Measurements from ENCODE around the gene VAV3.

Gene VAV3

DNA sequence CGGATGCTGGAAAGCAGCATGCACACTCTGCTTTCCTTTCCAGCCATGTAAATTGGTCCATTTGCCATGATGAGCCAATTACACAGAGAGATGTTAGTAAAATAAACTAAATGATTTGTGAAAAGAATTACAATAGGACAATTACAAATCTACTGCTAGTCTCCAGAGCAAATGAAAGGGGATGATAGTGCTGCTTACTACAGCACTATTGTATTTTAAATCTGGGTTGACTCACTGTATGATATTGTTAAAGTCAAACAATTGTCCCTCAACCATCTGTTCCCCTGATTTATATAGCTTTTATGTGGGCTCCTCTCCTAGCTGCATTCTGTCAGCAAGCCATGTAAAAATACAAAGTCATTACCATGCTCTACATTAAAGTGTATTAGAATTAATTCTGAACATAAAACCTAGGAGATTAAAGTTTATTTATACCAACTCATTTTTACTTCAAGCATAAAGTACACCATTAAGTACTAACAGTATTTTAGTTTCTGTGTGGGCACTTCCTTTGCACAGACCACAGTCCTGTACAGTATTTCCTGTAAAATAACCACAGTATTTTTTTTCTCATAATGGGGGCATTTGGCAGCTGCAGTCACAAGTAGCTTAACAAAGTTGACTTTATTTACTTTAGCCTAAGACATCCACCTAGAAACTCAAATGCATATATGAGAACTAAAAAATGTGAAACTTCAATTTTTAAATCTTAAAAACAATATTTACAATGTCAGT, 135.8 kb downstream of the VAV3 start:
- DNase-seq = peak; percentile 87 to 91

DNA sequence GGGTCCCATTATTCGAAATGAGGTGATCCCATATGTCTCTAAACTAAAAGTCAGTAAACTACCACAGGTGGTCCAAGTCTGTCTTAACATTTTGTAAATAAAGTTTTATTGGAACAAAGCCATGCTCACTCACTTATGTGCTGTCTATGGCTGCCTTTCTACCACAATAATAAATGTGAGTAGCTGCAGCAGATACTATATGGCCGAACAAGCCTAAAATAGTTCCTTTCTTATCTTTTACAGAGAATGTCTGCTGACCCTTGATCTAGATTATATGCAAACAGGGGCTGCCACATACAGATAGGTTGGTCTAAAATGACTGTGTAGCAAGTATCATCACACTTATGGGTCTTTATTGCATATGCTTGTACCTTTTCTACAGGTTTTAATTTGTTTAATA, 140.0 kb downstream of the VAV3 start:
- DNase-seq = no peak

DNA sequence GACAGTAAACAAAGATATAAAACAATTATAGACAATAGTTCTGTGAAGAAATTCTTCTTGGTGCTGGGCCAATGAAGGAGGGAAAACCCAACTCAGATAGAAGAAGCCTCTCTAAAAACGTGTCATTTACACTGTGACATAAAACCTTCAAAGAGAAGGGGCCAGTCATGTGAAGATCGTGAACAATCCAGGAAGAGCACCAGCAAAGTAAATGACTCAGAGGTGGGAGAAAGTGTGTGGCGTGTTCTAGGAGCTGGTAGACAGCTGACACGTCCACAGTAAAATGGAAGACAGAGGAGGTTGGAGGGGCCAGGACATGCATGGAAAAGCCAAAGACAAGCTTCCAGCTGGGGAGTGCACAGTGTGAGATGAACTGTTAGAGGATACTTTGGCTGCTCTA, 143.6 kb downstream of the VAV3 start:
- no peak for DNase-seq

DNA sequence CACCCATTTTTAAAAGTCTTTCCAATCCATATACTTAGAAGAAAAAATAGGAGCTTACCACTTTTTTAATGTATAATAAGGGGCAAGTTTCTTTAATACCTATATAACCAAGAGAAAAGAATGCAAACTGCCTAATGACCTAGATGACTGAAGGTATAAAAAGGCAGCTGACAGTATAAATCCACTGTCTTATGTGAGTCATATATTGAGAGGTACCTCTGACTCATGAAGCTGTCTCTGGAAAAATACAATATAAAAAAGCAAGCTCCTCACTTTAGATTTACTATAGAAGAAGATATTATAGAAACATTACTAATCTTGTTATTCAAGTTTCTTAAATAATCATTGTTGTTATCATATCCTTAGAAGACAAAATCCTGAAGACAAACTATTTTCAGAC, 144.2 kb downstream of the VAV3 start:
- no peak for DNase-seq

DNA sequence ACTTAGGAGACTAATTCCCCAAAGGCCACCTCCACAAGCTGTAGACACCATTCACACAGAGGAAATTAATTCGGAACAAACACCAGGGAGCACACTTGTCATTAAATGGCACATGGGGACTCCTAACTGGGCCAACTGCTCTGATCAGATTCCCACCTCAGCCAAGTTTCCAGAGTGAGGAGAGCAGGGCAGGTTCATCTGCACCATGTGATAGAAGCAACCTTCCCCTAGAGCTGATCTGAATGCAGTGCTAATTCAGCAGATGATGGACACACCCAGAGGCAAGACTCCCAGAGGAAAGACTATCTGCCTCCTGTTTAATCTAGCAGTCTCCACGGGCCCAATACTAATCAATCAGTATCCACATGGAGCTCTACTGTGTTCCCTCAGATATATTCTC, 147.0 kb downstream of the VAV3 start:
- no peak for DNase-seq

DNA sequence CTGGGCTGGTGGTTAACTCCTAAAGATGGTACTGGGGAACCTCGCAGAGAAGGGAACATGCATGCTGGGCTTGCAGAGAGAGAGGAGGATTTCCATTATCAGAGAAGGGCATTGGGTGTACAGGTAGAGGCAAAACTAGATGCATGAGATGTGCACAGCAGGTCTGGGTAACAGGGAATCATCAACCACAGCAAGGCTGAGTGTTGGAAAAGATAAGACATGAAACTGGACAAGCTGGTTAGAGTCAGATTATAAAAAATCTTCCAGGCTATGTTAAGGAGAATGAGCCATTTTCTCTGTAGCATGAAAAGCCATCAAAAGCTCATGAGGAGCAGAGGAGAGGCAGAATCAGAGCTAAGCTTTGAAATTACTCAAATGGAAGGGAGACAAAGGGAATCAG, 147.8 kb downstream of the VAV3 start:
- no peak for DNase-seq

DNA sequence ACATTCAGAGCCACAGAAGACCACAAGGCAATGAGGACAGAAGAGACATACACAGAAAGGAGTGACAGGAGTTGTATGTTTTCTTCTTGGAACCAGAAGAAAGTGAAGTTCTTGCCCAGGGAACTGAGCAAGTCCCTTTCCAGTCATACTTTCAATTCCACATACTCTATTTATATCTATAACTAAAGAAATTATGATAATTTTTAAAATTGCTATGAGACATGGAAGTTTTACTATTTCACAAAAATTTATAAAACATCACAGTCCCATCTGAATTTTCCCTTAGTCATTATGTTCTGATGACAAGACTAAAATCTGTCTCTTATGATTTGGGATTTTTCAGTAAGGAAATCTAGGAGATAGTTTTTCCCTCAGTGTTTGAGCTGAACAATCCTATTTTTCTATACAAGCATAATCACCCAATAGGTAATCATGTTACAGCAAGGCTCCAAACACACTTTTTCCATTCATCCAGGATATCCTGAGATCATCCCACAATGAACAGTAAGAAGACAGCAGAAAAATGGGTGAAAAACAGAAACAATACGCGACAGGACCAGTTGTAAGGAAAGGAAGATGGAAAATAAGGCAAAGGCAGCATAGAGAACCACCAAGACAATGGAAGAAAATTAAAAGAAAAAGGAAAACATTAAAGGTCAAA, 154.6 kb downstream of the VAV3 start:
- no peak for DNase-seq

DNA sequence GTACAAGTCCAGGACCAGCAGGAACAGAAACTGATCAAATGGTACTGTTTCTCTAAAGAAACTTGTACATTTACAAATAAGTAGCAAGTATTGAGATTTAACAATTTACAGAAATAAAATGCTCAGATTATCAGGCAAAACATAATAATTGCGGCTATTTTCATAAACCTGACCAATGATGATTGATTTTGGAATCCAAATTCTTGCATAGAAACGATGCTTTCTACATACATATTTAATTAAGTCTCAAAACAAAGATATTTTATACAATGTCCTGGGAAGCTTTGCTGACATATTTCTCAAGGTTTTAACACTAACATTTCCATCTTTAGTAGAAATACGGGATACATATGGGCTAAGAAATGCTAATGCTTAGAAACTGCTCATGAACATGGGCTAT, 157.1 kb downstream of the VAV3 start:
- no peak for DNase-seq

DNA sequence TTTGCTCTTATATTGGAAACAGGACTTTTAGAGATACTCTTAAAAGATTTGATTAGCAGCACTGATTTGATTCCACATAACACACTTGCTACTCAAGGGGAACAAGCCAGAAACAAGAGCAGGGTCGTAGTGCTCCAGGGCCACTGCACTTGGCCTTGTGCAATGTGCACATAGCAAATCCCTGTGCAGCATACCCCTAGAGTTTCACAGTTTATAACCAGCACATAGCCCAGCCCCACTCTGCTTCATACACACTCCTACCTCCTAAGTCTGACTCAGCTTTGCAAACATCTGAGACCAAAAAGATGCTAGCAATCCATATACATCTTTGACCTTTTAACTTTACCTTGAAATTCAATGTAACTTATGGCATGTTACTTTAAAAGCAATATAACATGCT, 157.6 kb downstream of the VAV3 start:
- DNase-seq = no peak

DNA sequence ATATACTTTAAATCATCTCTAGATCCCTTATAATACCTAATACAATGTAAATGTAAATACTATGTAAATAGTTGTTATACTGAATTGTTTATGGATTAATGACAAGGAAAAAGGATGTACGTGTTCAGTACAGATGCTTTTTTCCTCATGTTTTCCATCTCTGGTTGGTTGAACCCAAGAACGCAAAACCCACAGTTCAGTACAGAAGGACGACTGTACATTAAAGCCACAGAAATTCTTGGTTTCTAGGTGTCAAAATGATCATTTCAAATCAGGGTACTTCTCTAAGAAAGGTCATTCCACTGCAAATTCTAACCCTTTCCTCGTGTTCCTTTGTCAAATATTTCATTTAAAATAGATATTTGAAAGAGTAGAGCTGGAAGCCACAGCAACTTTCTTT, 158.1 kb downstream of the VAV3 start:
- no peak for DNase-seq

DNA sequence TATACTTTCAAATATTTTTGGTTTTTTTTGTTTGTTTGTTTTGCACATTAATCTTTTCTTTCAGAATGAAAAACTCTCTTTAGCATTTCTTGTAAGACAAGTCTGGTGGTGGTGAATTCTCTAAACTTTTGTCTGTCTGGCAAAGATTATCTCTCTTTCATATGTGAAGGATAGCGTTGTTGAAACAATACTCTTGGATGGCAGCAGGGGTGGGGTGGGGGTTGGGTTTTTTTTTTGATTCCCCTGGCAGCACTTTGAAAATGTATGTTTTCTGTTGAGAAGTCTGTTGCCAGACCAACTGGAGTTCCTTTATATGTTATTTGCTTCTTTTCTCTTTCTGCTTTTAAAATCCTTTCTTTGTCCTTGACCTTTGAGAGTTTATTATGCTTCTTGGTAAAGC, 160.2 kb downstream of the VAV3 start:
- DNase-seq = no peak

DNA sequence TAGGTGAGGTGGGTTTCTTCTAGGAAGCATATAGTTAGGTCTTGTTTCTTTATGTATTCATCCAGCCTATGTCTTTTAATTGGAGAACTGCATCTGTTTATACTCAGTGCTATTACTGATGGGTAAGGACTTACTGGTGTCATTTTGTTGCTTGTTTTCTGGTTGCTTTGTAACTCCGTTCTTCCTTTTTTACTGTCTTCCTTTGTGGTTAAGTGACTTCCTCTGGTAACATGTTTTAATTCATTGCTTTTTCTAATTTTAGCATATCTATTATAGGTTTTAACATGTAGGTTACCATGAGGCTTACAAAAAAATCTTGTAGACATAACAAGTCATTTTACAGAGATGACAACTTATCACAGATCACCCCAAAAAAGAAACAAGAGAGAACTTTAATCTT, 160.8 kb downstream of the VAV3 start:
- DNase-seq = peak; percentile 86

DNA sequence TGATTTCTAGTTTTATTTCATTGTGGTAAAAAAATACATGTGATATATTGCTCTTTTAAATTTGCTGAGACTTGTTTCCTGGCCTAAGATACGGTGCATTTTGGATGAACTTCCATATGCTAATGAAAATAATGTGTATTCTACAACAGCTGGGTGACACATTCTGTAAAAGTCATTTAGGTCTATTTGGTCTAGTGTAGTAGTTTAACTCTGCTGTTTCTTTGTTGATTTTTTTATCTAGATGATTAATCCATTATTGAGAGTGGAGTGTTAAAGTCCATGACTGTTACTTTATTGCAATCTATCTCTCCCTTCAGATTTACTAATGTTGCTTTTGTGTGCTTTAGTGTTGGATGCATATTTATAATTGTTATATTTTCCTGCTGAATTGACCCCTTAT, 161.4 kb downstream of the VAV3 start:
- DNase-seq = no peak

- no peak for DNase-seq
Observed at GRCh38 chr1:107802654-107803053, 162.3 kb downstream of the VAV3 start.

GRCh38 chr1:107795994-107796393, 169.0 kb downstream of the VAV3 start:
- DNase-seq = no peak

DNA sequence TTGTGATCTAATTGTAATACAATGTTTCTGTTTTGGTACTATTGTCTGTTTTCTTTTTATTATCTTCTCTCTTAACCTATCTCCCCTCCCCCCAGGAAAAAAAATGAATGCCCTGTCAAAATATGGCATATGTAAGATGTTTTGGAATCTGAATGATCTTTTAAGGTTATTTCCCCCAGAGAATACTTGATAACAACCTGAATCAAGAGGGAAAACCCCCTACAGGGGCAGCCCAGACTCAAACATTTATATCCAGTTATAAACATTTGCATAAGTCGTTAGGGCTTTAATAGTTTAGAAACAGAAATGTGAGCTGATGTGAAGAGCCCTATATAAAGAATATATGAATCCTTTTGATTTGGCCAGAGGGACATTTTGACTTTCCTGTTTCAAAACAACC, 169.5 kb downstream of the VAV3 start:
- DNase-seq = no peak

DNA sequence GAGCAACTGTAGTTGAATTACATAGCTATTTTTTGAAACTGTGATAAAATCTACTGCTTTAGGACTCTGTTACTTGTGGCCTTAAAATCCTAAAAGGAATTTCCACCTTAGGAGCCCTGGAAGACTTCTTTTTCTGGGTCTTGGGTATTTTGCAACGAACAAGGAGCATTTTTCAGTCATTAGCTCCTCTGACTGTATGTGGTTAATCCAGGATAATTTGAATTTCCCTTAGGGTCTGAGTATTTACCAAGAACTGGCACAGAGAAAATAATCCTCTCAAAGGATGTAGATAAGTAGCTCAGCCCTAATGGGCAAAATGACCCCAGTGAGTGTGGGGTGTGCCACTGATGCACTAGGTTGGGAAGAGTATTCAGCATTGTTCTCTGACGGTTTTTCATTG, 170.4 kb downstream of the VAV3 start:
- no peak for DNase-seq

GRCh38 chr1:107793896-107794453, 171.0 kb downstream of the VAV3 start:
- DNase-seq = no peak

DNA sequence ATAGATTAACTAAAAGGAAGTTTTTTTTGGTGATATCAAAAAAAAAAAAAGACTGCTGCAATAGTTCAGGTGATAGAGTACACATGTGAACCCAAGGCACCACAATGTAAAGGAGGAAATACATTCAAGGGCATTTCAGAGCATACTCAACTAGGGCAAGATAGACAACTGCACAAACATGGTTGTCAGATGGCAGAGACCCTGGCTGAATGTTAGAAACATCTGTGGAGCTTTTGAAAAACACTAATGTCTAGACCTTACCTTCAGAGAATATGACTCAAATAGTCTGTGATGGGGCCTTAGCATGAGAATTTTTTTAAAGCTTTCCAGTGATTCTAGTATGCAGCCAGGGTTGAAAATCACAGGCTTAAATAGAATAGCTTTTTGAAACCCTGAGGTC, 173.6 kb downstream of the VAV3 start:
- no peak for DNase-seq

DNA sequence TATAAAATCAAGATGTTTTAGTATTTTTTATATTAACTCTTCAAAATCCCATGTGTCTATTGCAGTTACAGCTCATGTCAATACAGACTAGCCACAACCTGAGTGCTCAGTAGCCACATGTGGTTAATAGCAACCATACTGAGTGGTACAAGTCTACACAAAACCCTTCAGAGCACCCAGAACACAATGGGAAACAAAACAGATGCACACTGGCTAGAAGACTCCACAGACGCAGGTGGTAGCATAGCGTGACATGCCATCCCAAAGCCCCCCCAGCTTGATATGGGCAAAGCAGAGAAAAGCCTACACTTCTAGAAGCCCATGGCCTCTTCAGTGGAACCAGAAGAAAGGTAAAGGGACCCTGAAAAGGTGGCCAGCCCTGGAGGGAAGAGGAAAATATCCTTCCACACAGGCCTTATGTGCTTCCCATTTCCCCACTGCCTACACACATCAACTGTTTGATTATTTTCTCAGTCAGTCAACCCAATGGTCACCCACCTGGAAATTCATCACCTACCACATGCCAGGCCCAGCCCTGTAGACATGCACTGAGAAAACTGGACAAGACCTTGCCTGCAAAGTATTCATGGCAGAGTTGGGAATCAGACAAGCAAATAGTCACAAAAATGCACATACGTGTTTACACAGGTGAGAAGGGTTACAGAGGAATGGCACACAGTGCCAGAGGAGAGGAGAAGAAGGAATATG, 175.0 kb downstream of the VAV3 start:
- no peak for DNase-seq

- DNase-seq = no peak
Observed at GRCh38 chr1:107788206-107789202, 176.5 kb downstream of the VAV3 start.

DNA sequence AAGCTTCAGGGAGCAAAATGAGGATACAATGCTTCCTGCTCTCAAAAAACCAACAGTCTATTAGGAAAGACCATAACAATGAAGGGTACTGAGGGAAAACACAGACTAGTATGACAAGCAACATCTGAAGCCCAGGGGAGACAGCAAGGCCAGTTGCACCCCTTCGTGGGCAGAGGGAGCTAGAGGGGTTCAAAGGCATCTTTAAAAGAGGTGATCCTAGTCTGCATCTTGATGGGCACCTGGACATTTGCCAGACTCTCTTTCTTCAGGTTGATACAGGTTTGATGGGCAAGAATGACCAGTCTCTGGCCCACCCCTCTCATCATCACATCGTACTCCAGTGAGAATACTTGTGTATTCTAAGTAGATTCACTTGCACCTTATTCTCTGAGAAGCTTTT, 177.7 kb downstream of the VAV3 start:
- peak; percentile 45 to 60 for DNase-seq

Measured in Kasumi-1 (cell line).